NCI-H187 (cell line): ENCODE data around the gene PRR5L.

ENCODE experiments used
- DNase-seq, 2 experiments: peaks; one replicate each; lab custom pipeline; 2025; lab: John Stamatoyannopoulos, UW

The PRR5L gene

GRCh38 chr11:36295926-36296325 is at the start of gene PRR5L:
Gene PRR5L, plus strand, starts transcription at chr11:36296288. Its CDS starts 104,834 bp downstream, at chr11:36401122.
- DNase-seq: no peak

GRCh38 chr11:36247493-36247892 is 48.6 kb upstream of the PRR5L start:
- no peak for DNase-seq

GRCh38 chr11:36248436-36248835 is 47.7 kb upstream of the PRR5L start:
- DNase-seq: no peak

GRCh38 chr11:36249246-36249645 is 46.8 kb upstream of the PRR5L start:
- no peak for DNase-seq

GRCh38 chr11:36251823-36252222 is 44.3 kb upstream of the PRR5L start:
- no peak for DNase-seq

- no peak for DNase-seq
These were observed 42.9 kb upstream of the PRR5L start for GRCh38 chr11:36253238-36253637.

- no peak for DNase-seq
These were observed 41.4 kb upstream of the PRR5L start for GRCh38 chr11:36254713-36255112.

GRCh38 chr11:36257351-36257750 is 38.7 kb upstream of the PRR5L start:
- DNase-seq: no peak

- peak in 1 of 2 experiments; percentile 59 for DNase-seq
These were observed 37.2 kb upstream of the PRR5L start for GRCh38 chr11:36258730-36259360.

- no peak for DNase-seq
These were observed 35.0 kb upstream of the PRR5L start for GRCh38 chr11:36261094-36261493.

- DNase-seq: no peak
These were observed 31.8 kb upstream of the PRR5L start for GRCh38 chr11:36264011-36264972.

GRCh38 chr11:36264973-36265344 is 31.1 kb upstream of the PRR5L start:
- no peak for DNase-seq

- peak in 1 of 2 experiments; percentile 38 for DNase-seq
These were observed 30.1 kb upstream of the PRR5L start for GRCh38 chr11:36265793-36266628.

GRCh38 chr11:36266767-36267166 is 29.3 kb upstream of the PRR5L start:
- no peak for DNase-seq

- no peak for DNase-seq
These were observed 27.6 kb upstream of the PRR5L start for GRCh38 chr11:36268337-36268985.

- DNase-seq: peak in 1 of 2 experiments; percentile 62
These were observed 25.4 kb upstream of the PRR5L start for GRCh38 chr11:36270701-36271100.

- DNase-seq: no peak
These were observed 24.2 kb upstream of the PRR5L start for GRCh38 chr11:36271794-36272407.

- DNase-seq: peak in 1 of 2 experiments; percentile 48
These were observed 23.0 kb upstream of the PRR5L start for GRCh38 chr11:36273110-36273509.

GRCh38 chr11:36274414-36274813 is 21.7 kb upstream of the PRR5L start:
- no peak for DNase-seq

- DNase-seq: no peak
These were observed 17.4 kb upstream of the PRR5L start for GRCh38 chr11:36278531-36279282.

- no peak for DNase-seq
These were observed 15.6 kb upstream of the PRR5L start for GRCh38 chr11:36280531-36280930.
